PFSK-1 (cell line): Measurements from ENCODE around the gene DIP2C.

Experiments
- POLR2AphosphoS5 ChIP-seq: IDR thresholded peaks from 2 replicates; pipeline ENCODE4 v1.6.1; 2012; ENCODE audit warnings: low read depth, mild to moderate bottlenecking, control low read depth, low read length, moderate library complexity
- REST ChIP-seq, 2 experiments: IDR thresholded peaks; 2 replicates each; pipeline versions ENCODE4 v1.6.1 to v1.8.0; 2011 to 2012; ENCODE audit warnings: low read depth in 2 of 2, low read length in 2 of 2, control low read depth in 1 of 2, inconsistent platforms in 1 of 2, mild to moderate bottlenecking in 1 of 2, moderate library complexity in 1 of 2; ENCODE audit not compliant: insufficient read depth in 1 of 2
- TAF1 ChIP-seq: IDR thresholded peaks from 2 replicates; pipeline ENCODE4 v1.6.1; 2012; ENCODE audit warnings: low read length, control low read depth, borderline replicate concordance; ENCODE audit not compliant: insufficient read depth

GRCh38 chr10:590721-591120, 98.7 kb downstream of the DIP2C start:
- TF ChIP-seq POLR2AphosphoS5 = no peak
- no peak for TF ChIP-seq TAF1
- no peak for TF ChIP-seq REST (IDR thresholded peaks at IDR 0.05; ENCODE audit: insufficient read depth in 1 of 2, low read depth in 2 of 2, low read length in 2 of 2)
